ENCODE data around the gene GIMAP5.

GRCh38 chr7:150756858-150757257, 19.6 kb downstream of the GIMAP5 start:
- TF ChIP-seq CTCF (IDR thresholded peaks at IDR 0.05), result peak in 2 of 4 experiments; percentile 34 to 52
- no peak for TF ChIP-seq POLR2A (IDR thresholded peaks at IDR 0.05)
